ENCODE results near the gene SHB.
"Not testable (repeated sequence)": the region's sequence is repeated elsewhere in the genome, so short reads cannot be mapped to it uniquely, and the experiment has no call there.

SHB gene

GRCh38 chr9:37966412-37967013 lies 102.5 kb downstream of the SHB start:
- no peak for DNase-seq

DNA sequence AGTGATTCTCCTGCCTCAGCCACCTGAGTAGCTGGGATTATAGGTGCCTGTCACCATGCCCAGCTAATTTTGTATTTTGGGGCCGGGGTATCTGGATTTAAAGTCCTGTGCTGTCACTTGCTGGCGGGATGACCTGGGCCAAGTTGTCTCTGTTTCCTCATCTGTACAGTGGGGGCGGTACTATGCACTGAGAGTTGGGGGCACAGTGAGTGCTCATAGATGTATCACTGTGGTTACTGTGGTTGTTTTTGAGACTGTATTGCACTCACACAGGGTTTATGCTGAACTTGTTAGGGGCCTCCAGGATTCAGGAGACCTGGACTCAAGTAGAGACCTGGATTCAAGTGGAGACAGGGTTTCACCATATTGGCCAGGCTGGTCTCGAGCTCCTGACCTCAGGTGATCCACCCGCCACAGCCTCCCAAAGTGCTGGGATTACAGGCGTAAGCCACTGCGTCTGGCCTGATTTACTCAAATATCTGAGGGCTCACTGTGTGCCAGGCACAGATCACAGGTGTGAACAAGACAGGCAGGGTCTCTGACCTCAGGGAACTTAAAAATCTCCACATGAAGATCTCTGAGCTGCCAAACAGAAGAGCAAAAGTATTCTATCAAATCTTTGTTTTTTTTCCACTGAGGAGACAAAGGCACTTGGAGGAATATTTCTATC lies 103.2 kb downstream of the SHB start:
- not testable (repeated sequence) for DNase-seq

DNA sequence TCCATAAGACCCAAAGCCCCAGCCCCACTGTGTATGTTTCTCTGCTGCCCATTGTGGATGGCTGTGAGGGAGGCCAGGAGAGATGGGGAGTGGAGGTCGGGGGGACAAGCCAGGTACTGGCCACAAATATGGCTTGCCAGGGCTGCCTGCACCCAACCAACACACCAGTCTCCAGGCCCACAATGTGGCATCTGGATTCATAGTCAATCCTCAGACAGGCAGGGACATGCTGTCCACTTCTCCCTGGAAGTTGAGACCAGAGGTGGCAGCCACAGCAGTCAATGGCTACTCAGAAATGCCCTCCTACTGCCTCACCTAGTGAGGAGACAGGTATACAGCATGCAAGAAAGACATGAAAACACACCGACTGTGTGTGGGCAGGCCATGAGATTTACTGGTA lies 103.9 kb downstream of the SHB start:
- DNase-seq: no peak

- no peak for DNase-seq
Observed at GRCh38 chr9:37964740-37965081, 104.3 kb downstream of the SHB start.

DNA sequence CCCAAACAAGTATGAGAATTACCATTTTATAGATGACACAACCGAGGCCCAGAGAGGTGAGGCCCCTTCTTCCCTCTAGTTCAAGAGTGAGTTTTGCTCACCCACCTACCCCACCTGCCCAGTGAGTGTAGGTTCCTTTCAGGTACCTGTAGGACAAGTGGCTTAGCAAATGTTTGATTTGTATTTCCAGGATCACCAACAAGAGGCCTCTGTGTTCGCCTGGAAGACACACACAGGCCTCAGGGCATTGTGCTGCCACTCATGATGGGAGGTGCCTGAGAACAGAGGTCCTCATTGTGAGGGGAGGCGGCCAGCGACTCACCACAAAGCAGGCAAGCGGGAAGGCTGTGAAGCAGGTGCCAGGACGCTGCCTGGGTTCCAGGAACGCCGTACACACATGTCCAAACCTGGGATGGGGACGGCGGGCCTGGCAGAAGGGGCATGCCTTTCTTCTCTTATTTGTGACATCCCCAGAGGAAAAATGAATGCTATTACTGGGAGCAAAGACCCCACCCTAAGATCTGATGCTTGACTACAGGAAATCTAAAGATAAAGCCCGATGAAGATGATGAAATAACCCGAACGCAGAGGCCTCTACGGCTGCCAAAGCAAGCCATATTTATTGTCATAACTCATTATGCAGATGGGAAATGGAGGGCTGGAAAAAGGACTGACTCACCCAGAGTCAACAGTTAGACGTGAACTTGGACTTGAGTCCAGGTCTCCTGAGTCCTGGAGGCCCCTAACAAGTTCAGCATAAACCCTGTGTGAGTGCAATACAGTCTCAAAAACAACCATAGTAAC lies 104.9 kb downstream of the SHB start:
- DNase-seq: peak; percentile 50

- DNase-seq: no peak
Observed at GRCh38 chr9:37961351-37961750, 107.7 kb downstream of the SHB start.

DNA sequence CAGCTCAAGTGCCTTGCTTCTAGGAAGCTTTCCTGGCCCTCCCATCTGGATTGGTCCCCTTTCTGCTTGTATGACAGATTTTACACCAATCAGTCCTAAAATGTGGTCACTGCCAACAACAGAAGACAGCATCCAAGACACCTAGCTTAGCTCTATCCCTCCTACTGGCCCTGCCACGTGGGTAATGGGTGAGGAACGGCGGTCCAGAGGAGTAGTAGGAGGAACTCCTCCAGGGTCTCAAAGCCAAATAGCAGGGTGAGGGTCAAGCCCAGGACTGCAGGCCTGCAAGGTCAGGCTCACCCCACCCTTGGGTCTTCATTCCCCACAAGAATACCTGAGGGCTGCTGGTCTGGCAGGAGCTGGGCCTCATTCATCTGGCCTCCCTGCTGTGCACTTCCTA lies 108.4 kb downstream of the SHB start:
- no peak for DNase-seq

DNA sequence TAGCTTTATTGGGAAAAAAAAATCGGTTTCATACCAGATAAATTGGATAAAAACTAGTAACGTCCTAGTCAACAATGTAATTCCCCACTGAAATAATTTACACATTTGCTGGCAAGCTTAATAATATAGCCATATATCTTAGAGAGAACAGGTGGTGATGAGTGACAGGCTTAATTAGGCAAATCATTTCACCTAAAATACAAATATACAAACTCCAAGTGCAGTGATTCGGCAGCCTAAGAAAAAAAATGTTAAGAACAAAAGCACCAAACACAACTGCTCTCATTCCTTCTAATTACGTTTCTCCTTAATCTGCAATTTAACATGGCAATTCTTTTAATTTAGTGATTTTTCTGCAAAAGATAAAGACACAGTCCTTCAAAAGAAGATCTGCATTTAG lies 109.1 kb downstream of the SHB start:
- DNase-seq: no peak

GRCh38 chr9:37958154-37958553 lies 110.9 kb downstream of the SHB start:
- no peak for DNase-seq

GRCh38 chr9:37957664-37957953 lies 111.4 kb downstream of the SHB start:
- DNase-seq: no peak

GRCh38 chr9:37956904-37957663 lies 111.9 kb downstream of the SHB start:
- DNase-seq: no peak

GRCh38 chr9:37956423-37956820 lies 112.6 kb downstream of the SHB start:
- DNase-seq: no peak

DNA sequence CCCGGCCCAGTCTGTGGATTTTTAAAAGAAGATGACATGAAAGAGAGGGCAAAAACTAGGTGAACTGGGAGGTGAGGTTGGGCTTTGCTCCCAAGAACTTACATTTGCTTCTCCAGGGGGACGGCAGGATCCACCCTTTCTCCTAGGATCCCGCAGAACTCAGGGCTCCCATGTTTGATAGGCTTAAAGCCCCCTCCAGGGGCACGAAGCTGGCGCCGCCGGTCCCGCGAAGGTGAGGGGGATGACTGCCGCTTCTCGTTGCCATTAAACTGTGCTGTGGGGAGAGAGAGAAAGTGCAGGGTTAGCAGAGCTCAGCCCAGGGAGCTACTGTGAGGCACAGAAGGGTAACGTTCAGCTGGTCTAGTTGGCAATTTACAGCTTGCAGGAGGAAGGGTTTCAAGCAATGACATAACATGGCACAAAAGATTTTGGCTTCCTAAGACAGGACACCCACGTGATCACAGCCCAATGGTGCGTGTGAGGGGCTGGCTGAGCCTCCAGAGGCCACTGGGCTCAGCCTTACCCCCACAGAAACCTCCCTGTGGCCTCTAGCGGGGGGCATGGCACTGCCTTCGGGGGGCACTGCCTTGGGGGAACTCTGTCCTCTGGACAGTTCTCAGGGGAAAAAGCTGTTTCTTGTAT lies 113.1 kb downstream of the SHB start:
- no peak for DNase-seq

DNA sequence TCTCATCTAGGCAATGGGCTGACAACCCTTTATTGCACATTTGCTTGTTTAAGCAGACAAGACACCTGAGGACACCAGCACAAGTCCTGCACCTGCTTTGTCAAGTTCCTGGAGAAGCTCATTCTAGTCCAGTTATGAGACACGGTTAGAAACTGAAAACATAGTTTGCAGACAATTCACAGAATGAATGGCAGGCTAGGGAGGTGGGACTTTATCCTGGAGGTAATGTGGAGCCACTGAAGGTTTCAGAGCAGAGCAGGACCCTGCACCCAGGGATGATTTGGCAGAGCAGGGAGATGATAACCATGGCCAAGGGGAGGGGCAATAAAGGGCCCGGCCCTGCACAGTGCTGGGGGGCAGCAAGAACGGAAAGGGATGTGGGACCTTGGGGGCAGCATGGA lies 114.4 kb downstream of the SHB start:
- DNase-seq: no peak

GRCh38 chr9:37953775-37954437 lies 115.1 kb downstream of the SHB start:
- DNase-seq: no peak

DNA sequence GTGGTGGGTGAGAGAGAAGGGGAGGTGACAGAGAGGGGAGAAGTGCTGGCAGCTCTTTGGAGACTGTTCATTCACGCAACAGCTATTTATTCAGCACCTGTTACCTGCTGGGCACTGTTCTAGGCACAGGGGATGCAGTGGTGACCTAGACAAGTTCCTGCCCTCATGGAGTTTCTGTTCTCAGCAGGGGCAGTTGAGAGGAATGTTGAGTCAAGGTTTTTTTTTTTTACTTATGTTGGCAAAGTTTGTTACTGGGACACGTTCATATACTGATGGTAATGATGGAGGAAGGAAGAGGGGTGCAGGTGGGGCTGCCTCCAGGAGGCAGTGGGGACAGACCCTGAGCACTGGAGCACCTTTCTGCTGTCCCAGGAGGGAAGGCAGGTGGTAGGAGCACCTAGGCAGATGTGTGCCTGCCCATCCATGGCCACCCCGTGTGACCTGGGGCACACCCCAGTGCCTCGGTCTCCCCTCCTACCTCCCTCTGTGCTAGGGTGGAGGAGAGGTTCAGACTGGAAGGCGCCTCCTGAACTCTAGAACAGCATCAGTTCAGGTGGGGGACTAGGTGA lies 115.7 kb downstream of the SHB start:
- no peak for DNase-seq

- DNase-seq: no peak
Observed at GRCh38 chr9:37952731-37953130, 116.3 kb downstream of the SHB start.

GRCh38 chr9:37951671-37952449 lies 117.2 kb downstream of the SHB start:
- no peak for DNase-seq

DNA sequence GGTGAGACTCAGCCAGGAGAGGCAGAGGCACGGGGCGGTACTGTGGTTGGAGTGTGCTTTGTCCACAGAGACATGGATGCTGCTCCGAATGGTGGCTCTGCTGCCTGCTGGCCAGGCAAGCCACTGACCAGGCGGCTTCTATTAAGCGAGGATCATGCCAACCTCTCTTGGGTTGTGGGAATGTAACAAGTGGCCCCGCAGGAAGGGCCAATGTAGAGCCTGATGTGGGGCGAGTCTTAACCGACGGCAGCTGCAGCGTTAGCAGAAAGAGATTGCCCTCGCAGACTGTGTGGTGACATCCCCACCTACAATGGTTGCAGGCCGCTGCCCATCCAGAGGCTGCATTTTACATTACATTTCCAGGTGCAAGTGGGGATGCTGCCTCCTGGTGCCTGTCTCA lies 118.5 kb downstream of the SHB start:
- DNase-seq: no peak

DNA sequence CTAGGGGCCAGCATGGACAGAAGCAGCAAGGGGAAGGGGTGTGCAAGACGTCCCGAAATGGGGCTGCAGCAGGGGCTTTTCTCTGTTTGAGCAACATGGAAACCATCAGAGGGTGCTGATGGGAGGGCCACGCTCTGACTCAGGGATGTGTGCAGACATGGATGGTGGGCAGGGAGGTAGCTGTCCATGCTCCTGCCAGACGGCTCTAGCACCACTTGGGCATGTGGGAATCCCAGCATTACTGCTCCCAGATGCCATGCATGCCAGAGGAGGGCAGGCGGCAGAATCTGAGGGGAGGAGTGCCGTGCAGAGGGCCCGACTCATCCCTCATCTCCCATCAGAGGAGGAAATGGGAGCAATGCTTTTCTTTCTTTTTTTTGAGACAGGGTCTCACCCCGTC lies 119.5 kb downstream of the SHB start:
- DNase-seq: no peak

GRCh38 chr9:37948417-37948980 lies 120.5 kb downstream of the SHB start:
- DNase-seq: no peak

Measured in right hindlimb (tissue), 1 donor.